COR-L47 (cell line): ENCODE results near the gene LRRC27.
"Not testable (repeated sequence)": the region's sequence is repeated elsewhere in the genome, so short reads cannot be mapped to it uniquely, and the experiment has no call there.

ENCODE experiments used
- DNase-seq: peaks from one replicate; lab custom pipeline; 2025; lab: John Stamatoyannopoulos, UW

The LRRC27 gene

DNA sequence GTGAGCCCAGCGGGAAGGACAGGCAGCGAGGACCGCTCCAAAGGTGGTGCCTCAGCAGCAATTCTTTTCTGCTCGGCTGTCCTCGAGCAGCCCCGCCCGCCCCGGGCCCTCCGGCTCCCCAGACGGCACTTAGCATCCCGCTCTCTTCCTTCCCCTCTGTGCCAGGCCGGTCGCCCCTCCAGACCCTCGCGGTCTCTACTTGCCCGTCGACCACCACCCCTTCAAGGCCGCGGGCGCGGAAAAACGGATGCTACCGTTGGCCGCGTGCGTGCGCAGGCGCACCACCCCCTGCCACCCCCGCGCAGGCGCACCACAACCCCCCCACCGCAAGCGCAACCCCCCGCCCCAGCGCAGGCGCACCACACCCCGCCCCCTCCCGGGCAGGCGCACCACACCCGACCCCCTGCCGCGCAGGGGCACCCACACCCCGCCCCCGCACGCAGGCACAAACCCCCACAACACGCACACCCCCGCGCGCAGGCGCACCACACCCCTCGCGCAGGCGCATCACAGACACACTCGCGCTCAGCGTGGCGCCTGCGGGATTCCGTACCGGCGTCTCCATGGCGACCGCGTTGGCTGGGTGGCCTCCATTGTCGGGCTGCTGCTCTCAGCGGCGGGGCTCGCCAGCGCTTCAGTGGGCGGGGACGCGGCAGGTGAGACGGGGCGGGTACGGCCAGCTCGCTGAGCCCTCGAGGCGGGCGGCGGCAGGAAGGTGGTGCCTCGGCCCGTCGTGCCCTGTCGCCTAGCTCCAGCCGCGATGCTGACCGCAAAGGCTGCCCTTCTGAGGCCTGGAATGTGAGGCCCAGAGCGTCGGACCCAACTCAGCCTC lies at the start of gene LRRC27:
Gene LRRC27 (plus strand): TSS at position 593 of the 832 bp plus-strand sequence. CDS start 1,332 bp downstream, outside the sequence.
- peak; percentile 87 for DNase-seq

DNA sequence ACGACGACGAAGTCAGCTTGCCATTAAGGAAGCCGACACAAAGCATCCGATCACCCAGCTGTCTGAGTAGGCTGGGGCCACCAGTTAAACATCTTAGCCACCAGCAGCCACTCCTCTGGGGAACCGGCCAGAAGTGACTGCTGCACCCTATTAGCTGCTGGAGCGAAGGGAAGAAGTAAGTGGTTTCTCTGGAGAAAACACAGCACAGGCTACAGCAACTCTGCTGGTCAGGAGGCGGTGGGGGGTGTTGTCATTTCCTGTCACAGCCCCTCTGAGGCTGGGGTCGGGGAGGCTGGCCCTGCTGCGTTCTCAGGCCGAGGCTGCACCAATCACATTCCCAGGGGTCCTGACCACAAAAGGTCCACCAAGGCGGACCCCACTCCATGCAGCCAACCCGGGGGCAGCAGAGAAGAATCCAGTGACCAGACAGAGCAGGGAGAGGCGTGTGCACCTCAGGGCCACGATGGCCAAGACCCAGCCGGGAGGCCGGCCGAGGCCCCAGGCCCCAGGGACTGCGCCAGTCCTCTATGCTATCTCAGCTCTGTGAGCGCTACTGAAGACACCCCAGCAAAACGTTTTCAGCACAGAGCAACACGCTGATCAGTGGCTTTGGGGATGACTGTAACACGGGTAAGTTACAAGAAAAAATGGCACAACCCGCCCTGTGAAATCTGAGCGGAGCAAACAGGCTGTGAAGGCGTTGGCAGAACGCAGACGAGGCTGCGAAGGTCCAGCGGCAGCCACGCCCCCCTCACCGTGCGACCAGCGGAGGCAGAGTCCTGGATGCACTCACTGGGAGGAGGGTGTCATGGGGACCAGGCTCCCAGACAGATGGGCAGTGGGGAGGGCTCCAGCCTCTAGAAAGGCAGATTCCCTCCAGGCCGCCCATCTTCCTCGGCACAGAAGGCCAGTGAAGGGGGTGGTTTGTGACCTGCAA lies 49.1 kb upstream of the LRRC27 start:
- no peak for DNase-seq

DNA sequence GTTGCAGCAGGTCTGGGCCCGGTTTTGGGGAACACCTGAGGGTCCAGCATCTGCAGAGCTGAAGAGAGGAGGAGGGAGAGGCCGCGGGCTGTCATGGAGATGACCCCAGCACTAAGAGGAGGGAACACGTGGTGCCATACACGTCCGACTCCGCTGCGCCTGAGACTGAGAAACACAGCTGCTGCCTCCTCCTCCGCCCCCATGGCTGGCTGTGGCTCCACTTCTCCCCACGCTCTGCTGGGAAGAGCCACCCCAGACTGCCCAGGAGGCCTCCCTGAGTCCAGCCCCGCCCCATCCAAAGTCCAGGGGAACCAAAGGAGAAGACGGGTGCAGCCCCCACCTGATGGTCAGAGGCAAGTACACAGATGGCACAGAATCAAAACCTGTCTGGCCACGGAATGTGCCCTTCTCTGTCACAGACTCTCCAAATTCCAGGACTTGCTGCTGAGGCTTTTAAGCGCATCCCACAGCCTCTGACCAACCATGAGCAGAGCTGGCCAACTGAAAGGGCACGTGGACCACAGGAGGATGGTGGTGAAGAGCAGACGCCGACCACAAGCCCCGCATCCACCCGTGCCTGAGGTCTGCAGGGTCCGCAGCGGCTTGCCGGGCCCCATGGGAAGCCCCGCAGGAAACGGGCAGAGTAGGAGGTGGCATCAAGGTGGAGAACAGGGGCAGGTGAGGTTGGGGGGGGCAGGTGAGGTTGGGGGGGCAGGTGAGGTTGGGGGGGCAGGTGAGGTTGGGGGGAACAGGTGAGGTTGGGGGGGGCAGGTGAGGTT lies 48.2 kb upstream of the LRRC27 start:
- no peak for DNase-seq

DNA sequence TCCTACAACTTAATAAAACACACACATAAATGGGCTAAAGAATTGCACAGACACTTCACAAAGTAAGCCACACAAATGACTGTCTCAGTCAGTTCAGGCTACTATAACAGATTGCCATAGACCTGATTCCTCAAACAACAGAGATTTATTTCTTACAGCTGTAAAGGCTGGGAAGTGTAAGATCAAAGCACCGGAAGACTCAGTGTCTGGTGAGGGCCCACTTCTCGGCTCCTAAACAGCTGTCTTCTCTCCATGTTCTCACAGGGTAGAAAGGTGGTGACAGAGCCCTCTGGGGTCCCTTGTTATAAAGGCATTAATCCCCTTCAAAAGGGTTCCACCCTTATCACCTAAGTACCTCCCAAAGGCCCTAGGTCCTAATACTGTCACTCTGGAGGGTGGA lies 42.6 kb upstream of the LRRC27 start:
- no peak for DNase-seq

DNA sequence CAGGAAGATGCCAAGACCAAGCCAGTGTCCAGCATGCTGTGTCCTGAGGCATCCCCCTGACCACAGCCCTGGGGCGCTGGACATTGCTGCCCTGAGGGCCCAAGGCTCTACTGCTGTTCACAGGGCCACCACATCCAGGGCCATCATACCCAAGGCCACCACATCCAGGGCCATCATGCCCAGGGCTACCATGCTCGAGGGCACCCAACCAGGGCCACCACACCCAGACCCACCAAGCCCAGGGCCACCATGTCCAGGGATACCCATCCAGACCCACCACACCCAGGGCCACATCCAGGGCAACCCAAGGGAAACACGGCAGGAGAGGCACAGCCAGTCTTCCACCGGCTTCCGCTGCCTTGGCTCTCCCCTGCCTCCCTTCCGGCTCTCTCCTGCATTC lies 41.4 kb upstream of the LRRC27 start:
- no peak for DNase-seq

DNA sequence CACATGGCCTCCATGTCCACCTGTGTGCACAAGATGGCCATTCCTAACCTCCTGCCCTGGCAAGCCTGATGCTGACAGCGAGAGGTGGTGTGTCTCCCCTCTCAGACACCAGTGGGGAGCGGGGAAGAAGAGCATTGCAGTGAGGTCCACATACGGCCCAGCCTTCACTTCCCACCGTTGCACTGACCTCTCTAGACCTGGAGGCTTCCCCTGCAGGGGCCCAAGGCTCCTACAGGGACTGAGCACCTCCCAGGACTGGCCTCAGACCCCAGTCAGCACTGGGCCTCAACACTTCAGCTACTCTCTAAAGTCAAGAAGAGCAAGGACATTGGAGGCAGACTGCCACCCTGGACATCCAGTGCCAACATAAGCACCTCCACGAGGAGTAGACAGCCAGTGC lies 40.2 kb upstream of the LRRC27 start:
- no peak for DNase-seq

DNA sequence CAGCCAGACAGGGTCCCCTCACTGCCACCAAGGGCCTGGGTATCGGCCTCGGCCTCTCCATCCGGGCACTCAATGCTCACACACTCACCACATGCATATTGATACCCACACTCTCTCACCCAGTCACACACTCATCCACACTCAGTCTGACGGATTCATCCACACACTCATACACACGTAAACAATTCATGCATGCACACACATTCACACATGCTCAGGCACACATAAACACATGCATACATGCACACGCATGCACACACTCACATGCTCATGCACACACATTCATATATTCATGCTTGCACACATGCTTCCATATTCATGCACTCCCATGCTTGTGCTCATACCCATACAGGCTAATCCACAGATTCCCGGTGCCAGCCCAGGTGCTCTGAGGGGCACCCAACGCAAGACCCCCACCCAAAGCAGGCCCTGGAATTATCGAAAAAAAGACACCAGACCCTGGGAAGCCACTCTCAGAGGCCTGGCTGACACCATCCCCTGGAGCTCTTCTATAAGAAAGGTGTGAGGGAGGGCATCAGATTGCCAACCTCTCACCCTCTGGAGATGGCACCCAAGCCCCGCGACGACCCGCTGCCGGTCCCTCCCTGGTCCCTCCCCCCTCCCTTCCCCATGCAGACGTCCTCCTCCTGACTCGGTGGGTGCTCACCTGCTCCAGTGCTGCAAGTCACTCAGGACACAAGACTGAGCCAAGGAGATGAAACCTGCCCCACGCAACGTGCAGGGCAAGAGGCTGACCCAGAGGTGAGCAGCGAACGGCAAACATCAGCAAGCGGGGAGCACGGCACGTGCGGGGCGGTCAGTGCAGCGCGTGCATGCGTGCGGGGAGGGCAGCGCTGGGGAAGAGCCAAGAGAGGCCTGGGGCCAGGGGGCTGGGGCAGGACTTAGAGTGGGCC lies 39.4 kb upstream of the LRRC27 start:
- no peak for DNase-seq

DNA sequence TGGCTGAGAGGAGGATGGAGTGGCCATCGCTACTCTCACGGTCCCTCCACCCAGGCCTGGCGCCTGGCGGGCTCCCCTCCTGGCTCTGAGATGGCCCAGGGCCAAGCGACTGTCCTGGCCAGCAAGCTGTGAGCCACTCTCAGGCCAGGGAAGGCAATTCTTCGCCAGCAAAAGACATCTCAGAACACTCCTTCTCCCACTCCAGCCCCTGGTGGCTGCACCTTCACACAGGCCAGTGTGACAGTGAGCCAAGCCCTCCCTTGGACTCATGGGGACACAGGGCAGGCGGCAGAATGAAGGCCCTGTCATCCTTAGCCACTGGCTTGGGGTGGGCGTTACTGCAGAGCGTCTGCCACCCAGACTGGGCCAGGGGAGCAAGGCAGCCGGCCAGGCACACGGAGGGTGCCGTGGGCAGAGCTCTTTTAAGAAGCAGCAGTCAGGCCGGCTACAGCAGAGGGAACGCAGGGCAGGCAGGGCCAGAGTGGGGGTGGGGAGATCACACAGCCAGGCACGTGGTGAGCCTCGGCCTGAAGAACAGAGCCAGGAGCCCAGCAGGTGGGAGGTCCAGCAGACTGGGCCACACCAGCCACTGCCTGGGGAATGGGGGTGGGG lies 38.7 kb upstream of the LRRC27 start:
- DNase-seq = no peak

DNA sequence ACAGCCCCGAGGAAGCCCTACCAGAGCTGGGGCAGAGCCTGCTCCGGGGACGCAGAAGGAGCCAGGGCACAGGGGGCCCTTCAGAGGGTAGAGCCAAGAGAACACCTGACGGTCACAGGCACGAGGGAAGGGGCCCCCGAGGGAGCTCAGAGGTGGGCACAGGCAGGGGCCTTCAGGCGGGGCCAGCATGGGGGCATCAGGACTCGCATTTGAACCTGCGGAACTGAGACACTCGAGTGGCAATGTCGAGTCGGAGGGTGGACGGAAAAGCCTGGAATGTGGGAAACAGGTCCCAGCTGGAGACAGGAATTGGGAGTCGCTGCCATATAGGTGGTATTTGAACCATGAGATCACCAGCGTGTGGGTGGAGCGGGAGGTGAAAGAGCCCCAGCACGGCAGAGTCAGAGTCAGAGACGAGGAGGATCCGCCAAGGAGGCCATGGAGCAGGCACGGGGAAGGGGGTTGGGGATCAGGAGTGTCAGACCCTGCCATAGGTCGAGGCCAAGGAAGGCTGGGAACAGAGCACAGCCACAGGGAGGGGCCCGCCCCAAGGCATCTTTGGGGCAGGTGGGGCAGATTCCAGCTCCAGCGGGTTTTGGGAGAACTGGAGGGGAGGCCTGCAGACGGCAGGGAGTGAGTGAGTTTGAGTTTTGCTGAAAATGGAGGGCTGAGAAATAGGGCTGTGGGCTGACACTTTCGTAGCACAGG lies 38.0 kb upstream of the LRRC27 start:
- no peak for DNase-seq

DNA sequence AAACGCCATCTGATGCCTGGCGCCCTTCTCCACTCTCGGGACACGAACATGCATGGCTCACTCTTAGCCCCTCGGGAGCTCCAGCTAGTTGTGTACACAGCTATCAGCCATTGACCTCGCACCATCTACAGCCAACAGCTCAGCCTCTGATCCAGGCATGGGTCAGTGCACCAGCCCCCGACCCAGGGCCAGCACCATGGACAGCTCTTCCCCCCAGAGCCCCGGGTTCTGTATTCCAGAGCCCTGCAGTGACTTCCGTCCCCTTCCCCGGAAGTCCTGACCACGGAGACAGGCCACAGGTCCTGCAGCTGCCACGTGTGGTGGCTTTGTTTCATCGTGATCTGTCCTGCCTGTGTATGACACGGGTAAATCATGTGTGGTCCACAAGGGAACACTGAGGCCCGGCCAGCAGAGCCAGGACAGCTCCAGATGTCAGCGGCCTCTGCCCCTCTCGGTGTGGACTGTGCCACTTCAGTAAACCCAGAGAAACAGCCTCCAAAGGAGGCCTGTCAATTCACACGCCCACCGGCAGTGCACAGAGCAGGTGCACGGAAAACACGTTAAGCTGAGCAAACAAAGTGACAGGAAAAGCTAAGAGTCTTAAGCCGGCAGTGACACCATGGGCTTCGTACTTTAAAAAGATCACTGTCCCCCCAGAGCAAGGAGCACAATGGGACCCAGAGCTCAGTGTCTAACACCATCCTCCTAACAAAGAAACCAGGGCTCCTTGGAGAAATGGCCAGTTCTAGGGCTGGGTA lies 37.3 kb upstream of the LRRC27 start:
- DNase-seq = no peak

DNA sequence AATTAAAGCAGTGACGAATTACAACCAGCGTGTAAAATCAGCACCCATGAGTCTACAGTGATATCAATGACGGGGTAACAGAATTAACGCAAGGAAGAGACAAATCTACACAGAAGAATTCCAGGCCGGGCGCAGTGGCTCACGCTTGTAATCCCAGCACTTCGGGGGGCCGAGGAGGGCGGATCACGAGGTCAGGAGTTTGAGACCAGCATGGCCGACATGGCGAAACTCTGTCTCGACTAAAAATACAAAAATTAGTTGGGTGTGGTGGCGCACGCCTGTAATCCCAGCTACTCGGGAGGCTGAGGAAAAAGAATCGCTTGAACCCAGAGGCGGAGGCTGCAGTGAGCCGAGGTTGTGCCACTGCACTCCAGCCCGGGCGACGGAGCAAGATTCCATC lies 36.5 kb upstream of the LRRC27 start:
- not testable (repeated sequence) for DNase-seq

DNA sequence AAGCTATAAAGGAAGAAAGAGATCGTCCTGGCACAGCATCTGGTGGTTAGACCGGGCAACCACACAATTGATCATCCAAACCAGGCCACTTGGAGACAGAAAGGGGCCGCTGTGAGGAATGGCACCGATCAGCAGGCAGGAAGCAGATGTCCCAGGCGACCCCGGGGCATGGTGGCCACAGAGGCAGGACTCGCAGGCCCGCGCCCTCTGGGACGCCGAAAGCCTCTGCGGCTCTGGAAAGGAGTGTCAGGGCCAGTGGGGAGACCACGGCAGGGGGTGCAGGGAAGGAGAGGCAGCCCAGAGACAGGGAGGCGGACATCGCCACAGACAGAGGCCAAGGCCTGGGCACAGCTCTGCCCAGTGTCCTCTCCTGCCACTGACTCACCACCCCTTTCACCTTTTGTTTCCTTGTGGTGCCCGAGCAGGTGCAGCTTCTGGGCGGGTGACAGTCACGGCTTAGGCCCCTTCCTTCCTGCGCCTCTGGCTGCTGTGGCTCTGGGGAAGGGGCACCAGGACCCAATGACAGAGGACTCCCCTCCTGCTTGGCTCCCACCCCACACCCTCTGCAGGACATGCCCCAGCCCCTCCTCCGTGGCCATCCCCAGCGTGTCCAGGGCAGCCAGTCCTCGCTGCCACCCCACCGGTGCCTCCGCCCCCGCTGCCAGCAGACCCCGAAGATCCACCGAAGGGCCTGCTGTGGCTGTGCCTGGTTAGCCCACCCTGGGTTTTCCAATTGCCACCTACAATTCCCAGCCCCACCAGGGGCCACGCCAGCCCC lies 35.1 kb upstream of the LRRC27 start:
- DNase-seq = no peak

DNA sequence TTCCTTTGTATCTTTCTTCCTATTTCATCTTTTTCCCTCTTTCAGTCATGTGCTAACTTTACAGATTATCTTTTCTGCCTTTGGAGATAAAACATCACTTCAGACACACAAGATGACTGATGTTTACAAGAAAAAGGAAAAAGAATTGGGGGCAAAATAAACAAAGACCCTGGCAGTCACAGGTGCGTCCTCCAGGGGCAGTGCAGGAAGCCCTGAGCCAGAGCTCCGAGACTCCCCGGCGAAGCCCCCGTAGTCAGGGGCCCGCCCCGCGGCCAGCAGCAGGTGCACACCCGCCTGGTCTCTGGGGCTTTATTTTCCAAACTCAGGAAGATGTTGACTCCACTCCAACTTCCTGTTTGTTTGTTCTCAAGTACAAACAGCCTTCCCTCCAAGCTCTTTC lies 34.5 kb upstream of the LRRC27 start:
- peak; percentile 31 for DNase-seq

DNA sequence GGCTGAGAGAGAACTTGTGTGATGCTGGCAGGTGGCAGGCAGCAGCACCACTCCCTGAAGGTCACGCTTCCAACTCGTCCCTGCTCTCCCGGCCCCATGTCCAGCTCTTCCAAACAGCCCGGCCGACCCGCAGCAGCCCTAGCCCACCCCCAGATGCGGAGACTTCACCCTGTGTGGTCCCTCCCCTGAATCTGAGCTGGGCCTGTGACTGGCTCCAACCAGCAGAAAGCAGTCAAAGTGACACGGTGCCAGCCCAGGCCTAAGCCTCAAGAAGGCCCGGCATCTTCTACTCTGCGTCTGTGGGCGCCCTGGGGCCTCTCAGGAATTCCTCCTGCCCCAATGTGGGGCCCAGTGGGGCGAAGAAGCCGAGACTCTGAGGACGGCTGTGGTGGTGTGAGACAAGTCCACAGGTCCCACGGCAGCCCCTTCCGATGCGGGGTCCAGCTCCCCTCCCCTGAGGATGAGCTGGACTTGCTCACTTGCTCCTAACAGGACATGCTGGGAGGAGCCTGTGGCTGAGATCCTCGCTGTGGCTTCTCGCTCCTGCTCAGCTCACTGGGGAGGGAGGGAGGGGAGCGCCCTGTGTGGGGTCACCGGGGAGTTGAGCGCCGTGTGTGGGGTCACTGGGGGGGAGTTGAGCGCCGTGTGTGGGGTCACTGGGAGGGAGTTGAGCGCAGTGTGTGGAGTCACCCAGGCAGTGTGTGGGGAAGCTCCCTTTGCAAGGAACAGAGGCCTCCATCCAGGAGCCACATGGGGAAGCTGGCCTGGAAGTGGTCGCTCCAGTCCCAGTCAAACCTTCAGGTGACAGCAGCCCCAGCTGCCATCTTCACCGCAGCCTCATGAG lies 33.7 kb upstream of the LRRC27 start:
- DNase-seq = no peak

DNA sequence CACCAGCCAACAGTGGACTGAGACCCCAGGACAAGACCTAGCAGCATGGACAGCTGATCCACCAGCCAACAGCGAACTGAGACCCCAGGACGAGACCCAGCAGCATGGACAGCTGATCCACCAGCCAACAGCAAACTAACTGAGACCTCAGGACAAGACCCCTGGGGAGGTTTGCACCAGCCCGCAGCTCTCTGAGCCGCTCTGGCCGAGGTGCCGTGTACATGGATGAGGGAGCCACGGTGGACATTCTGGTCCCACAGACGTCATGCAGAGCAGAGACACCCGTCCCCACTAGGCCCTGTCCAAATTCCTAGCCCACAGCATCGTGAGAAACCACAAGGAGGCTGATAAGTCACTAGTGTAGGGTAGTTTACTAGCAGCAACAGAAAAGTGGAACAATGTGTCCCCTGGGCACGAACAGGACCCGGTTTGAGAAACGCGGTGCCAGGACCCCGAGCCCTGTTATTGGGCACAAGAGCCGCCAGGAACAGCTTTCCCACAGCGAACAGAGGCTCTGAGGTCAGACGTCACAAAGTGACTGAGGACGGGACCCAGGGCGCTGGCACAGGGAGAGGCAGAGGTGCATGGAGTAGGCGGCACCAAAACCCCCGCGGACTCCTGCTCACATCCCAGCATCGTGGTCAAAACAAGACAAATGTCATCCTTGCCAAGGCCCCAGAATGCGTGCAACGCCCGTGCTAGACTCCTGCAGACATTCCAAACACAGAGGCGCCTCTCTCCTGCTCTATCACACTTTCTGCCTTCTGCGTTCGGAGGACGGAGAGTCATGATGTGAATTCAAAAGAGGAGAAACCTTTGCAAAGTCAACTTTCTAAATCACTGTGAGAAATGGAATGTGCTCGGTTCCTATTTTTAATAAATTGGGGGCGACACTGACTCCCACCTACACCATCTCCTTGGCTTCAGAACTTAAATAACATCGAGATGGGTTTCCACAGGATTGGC lies 32.3 kb upstream of the LRRC27 start:
- no peak for DNase-seq

DNA sequence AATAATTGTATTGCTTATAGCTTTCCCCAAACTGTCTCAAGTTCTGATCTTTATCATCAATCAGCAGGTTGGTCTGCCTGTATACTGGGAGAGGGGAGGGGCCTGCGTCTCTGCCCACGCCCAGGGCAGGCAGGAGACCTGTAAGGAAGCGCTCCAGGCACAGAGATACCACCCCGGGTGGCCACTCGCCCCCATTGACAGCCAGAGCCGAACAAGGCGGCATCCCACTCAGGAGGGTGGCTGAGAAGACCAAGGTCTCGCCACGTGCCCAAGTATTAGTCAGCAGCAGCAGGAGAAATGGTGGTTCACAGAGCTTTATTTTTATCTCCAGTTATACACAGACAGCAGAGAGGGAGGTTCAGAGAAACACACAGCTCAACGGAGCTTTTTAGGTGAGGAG lies 31.4 kb upstream of the LRRC27 start:
- DNase-seq = no peak
